ENCODE results near the gene RFX7.

RFX7 gene

DNA sequence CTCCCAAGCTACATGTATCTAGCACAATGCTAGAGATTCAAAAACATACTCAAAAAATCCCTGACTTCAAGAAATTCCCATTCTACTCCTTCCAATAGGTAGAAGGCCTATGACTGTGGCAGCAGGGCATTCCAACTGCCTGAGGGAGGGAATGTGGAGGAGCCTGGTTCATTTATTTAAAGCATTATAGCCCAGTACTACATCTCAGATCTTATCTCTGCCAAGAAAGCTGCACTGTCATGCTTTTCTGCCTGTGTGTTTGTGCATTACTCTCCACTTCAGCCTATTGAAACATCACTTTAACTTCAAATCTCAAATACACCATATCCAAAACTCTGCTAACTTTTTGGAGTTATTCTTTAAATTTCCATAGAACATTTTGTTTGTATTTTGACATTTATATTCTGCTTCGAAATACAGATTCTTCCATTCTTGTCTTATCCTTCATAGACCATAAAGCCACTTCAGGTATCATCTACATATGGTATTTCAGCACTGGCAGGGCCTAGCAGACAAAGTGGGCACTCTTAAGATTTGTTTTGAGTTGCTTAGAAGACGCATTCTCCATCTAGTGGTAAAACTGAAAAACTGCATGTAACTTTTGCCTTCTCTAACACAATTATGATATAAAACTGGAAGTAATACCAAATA lies 191.2 kb downstream of the RFX7 start (continued):
- TF ChIP-seq ZNF335 (tag by site-specific recombination; conservative IDR thresholded peaks at IDR 0.05) (0 out of 2 replicates have a peak, but pooled peaks have one; percentile 23), ZBTB20 (tag by site-specific recombination; IDR thresholded peaks at IDR 0.05) (peak; percentile 71), HOXA7 (CRISPR knock-in tag; IDR thresholded peaks at IDR 0.05; ENCODE audit: borderline replicate concordance) (no peak), PRDM1 (tag by site-specific recombination; IDR thresholded peaks at IDR 0.05) (no peak), ZNF654 (tag by site-specific recombination; IDR thresholded peaks at IDR 0.05; ENCODE audit: low read depth) (peak; percentile 65), ZNF169 (tag by site-specific recombination; IDR thresholded peaks at IDR 0.05) (no peak), KLF8 (tag by site-specific recombination; IDR thresholded peaks at IDR 0.05) (no peak), ZNF677 (tag by site-specific recombination; IDR thresholded peaks at IDR 0.05) (no peak), ZNF19 (tag by site-specific recombination; IDR thresholded peaks at IDR 0.05; ENCODE audit: low read depth) (no peak), ZNF10 (tag by site-specific recombination; IDR thresholded peaks at IDR 0.05) (no peak), GLI2 (tag by site-specific recombination; IDR thresholded peaks at IDR 0.05; ENCODE audit: borderline replicate concordance, low read depth) (no peak), ZFP3 (tag by site-specific recombination; IDR thresholded peaks at IDR 0.05; ENCODE audit: low read depth) (no peak), ZSCAN23 (tag by site-specific recombination; IDR thresholded peaks at IDR 0.05) (no peak), ZNF416 (tag by site-specific recombination; IDR thresholded peaks at IDR 0.05) (no peak)
- TF ChIP-seq, protein P1, sequence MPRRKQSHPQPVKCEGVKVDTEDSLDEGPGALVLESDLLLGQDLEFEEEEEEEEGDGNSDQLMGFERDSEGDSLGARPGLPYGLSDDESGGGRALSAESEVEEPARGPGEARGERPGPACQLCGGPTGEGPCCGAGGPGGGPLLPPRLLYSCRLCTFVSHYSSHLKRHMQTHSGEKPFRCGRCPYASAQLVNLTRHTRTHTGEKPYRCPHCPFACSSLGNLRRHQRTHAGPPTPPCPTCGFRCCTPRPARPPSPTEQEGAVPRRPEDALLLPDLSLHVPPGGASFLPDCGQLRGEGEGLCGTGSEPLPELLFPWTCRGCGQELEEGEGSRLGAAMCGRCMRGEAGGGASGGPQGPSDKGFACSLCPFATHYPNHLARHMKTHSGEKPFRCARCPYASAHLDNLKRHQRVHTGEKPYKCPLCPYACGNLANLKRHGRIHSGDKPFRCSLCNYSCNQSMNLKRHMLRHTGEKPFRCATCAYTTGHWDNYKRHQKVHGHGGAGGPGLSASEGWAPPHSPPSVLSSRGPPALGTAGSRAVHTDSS (tag by site-specific recombination; IDR thresholded peaks at IDR 0.05): no peak

DNA sequence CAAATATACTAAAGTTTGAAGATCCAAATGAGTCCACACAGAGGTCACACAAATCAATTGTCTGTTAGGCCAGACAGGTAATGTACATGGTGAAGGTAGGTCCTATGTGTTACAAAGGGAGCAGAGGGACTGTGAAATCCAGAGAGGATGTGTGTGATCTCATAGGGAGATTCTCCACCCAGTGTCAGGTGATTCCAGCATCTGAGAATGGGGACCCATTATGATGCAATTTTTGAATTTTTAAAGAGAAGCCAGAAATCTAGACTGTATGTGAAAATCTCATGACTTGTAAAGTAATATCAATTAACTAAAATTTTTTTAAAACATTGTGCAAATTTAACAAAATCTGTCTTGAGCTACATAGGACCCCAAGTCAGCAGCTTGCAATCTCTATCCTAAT lies 192.0 kb downstream of the RFX7 start:
- Histone ChIP-seq H3K27ac (ENCODE audit: extremely low read depth, low read depth, low read length) (no peak overlapping the region), H3K9me3 (ENCODE audit: control insufficient read depth, insufficient read depth, low read depth, low read length) (no peaks in the 10 kb centered on the region), H3K4me1 (ENCODE audit: control insufficient read depth, insufficient read depth, low read length) (no peaks in the 10 kb centered on the region), H3K4me3 (ENCODE audit: low read depth, low read length) (no peak overlapping the region), H3K36me3 (ENCODE audit: control insufficient read depth in 2 of 2, insufficient read depth in 1 of 2, low read length in 2 of 2) (no peaks in the 10 kb centered on the region)
- TF ChIP-seq ZNF610 (tag by site-specific recombination; IDR thresholded peaks at IDR 0.05; ENCODE audit: borderline replicate concordance) (no peak), ZSCAN30 (tag by site-specific recombination; IDR thresholded peaks at IDR 0.05) (no peak), ZIC2 (tag by site-specific recombination; IDR thresholded peaks at IDR 0.05) (no peak), ZNF701 (tag by site-specific recombination; IDR thresholded peaks at IDR 0.05) (no peak), ZFP69B (tag by site-specific recombination; IDR thresholded peaks at IDR 0.05) (no peak), ZNF302 (tag by site-specific recombination; IDR thresholded peaks at IDR 0.05; ENCODE audit: low read depth) (no peak), ZNF404 (tag by site-specific recombination; IDR thresholded peaks at IDR 0.05) (no peak), ZNF214 (tag by site-specific recombination; IDR thresholded peaks at IDR 0.05; ENCODE audit: borderline replicate concordance) (no peak), KLF10 (tag by site-specific recombination; IDR thresholded peaks at IDR 0.05) (no peak), ZNF114 (tag by site-specific recombination; IDR thresholded peaks at IDR 0.05) (no peak), HOXC10 (CRISPR knock-in tag; IDR thresholded peaks at IDR 0.05) (no peak), ZNF416 (tag by site-specific recombination; IDR thresholded peaks at IDR 0.05) (no peak), BCL11A (tag by site-specific recombination; IDR thresholded peaks at IDR 0.05; ENCODE audit: low read depth) (no peak), ZNF561 (tag by site-specific recombination; IDR thresholded peaks at IDR 0.05; ENCODE audit: borderline replicate concordance) (no peak), ZNF768 (tag by site-specific recombination; IDR thresholded peaks at IDR 0.05) (no peak), ZBTB8A (tag by site-specific recombination; IDR thresholded peaks at IDR 0.05) (no peak), SP7 (tag by site-specific recombination; IDR thresholded peaks at IDR 0.05) (no peak), ZSCAN16 (tag by site-specific recombination; IDR thresholded peaks at IDR 0.05) (no peak), ZFP37 (tag by site-specific recombination; IDR thresholded peaks at IDR 0.05) (no peak)
- TF ChIP-seq, protein P2, sequence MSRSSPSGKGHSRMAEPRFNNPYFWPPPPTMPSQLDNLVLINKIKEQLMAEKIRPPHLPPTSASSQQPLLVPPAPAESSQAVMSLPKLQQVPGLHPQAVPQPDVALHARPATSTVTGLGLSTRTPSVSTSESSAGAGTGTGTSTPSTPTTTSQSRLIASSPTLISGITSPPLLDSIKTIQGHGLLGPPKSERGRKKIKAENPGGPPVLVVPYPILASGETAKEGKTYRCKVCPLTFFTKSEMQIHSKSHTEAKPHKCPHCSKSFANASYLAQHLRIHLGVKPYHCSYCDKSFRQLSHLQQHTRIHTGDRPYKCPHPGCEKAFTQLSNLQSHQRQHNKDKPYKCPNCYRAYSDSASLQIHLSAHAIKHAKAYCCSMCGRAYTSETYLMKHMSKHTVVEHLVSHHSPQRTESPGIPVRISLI (tag by site-specific recombination; IDR thresholded peaks at IDR 0.05): no peak
- ChIA-PET POLR2A (no interaction called here), CTCF (interaction anchor here (0.6 to 2.2 kb wide), 5 partner anchors 8 to 333 kb away, joined by 3 to 11 read pairs (median 3); no protein-coding TSS in a partner anchor)

All from HEK293 (cell line).